ENCODE data around the gene FSTL3.

FSTL3 gene

GRCh38 chr19:670609-671075 is 5.5 kb upstream of the FSTL3 start:
- DNase-seq = no peak
- H3K79me2 ChIP-seq (ENCODE audit: low read length) = no peaks in the 10 kb centered on the region
- H3K4me3 ChIP-seq (ENCODE audit: low read length) = no peak overlapping the region
- no peak overlapping the region for H3K27ac ChIP-seq (ENCODE audit: low read length)
- no peaks in the 10 kb centered on the region for H3F3A ChIP-seq (ENCODE audit: insufficient read depth, low read length)
- no peaks in the 10 kb centered on the region for H3K36me3 ChIP-seq (replicated peaks; ENCODE audit: insufficient read depth, low read length)
- no peaks in the 10 kb centered on the region for H3K9me2 ChIP-seq (replicated peaks; ENCODE audit: insufficient read depth, low read length)
- TF ChIP-seq EZH2phosphoT487 (IDR thresholded peaks at IDR 0.05; ENCODE audit: low read length) (no peak), CTCF (IDR thresholded peaks at IDR 0.05; ENCODE audit: low read length) (peak; percentile 29)
- H3K27me3 ChIP-seq (replicated peaks; ENCODE audit: insufficient read depth, low read length) = peaks cover 96% of the 10 kb centered on the region
- H3K9me3 ChIP-seq (replicated peaks; ENCODE audit: insufficient read depth, low read length) = no peaks in the 10 kb centered on the region
- no peak overlapping the region for H3K9ac ChIP-seq (ENCODE audit: low read length)
- H3K4me2 ChIP-seq (ENCODE audit: low read depth, low read length) = no peak overlapping the region
- no peaks in the 10 kb centered on the region for H3K4me1 ChIP-seq (ENCODE audit: low read length)
- no peaks in the 10 kb centered on the region for H4K20me1 ChIP-seq (ENCODE audit: insufficient read depth, low read length)
- H2AFZ ChIP-seq (ENCODE audit: low read length) = no peak overlapping the region

- peaks cover 75% of the 10 kb centered on the region for H3K27me3 ChIP-seq (replicated peaks; ENCODE audit: insufficient read depth, low read length)
- H3K4me2 ChIP-seq (ENCODE audit: low read depth, low read length) = no peak overlapping the region
These were observed 1.7 kb upstream of the FSTL3 start for GRCh38 chr19:674282-675151.

GRCh38 chr19:676007-676338 is 219 bp upstream of the FSTL3 start:
- Histone ChIP-seq H3K9me3 (replicated peaks; ENCODE audit: insufficient read depth, low read length) (no peaks in the 10 kb centered on the region), H3K36me3 (replicated peaks; ENCODE audit: insufficient read depth, low read length) (no peaks in the 10 kb centered on the region), H3K27me3 (replicated peaks; ENCODE audit: insufficient read depth, low read length) (peaks cover 62% of the 10 kb centered on the region), H3K79me2 (ENCODE audit: low read length) (no peaks in the 10 kb centered on the region), H3K4me1 (ENCODE audit: low read length) (no peaks in the 10 kb centered on the region), H3K9ac (ENCODE audit: low read length) (no peak overlapping the region), H3K4me3 (ENCODE audit: low read length) (no peak overlapping the region), H3K4me2 (ENCODE audit: low read depth, low read length) (no peak overlapping the region), H3K9me2 (replicated peaks; ENCODE audit: insufficient read depth, low read length) (no peaks in the 10 kb centered on the region), H4K20me1 (ENCODE audit: insufficient read depth, low read length) (no peaks in the 10 kb centered on the region), H2AFZ (ENCODE audit: low read length) (no peak overlapping the region), H3F3A (ENCODE audit: insufficient read depth, low read length) (no peaks in the 10 kb centered on the region), H3K27ac (ENCODE audit: low read length) (no peak overlapping the region)
- no peak for TF ChIP-seq CTCF (IDR thresholded peaks at IDR 0.05; ENCODE audit: low read length)
- TF ChIP-seq EZH2 (optimal IDR thresholded peaks at IDR 0.05; ENCODE audit: low read depth, low read length) = no peak
- TF ChIP-seq EZH2phosphoT487 (IDR thresholded peaks at IDR 0.05; ENCODE audit: low read length) = no peak
- DNase-seq = no peak

More at GRCh38 chr19:674282-675151, 1.7 kb upstream of the FSTL3 start:
- no peak overlapping the region for H3K4me3 ChIP-seq (ENCODE audit: low read length)
- H3K27ac ChIP-seq (ENCODE audit: low read length) = no peak overlapping the region
- no peaks in the 10 kb centered on the region for H3K36me3 ChIP-seq (replicated peaks; ENCODE audit: insufficient read depth, low read length)
- DNase-seq = no peak
- no peaks in the 10 kb centered on the region for H3K9me3 ChIP-seq (replicated peaks; ENCODE audit: insufficient read depth, low read length)
- H4K20me1 ChIP-seq (ENCODE audit: insufficient read depth, low read length) = no peaks in the 10 kb centered on the region
- no peak overlapping the region for H2AFZ ChIP-seq (ENCODE audit: low read length)
- no peaks in the 10 kb centered on the region for H3K9me2 ChIP-seq (replicated peaks; ENCODE audit: insufficient read depth, low read length)
- H3F3A ChIP-seq (ENCODE audit: insufficient read depth, low read length) = no peaks in the 10 kb centered on the region
- no peak overlapping the region for H3K9ac ChIP-seq (ENCODE audit: low read length)
- H3K4me1 ChIP-seq (ENCODE audit: low read length) = no peaks in the 10 kb centered on the region
- TF ChIP-seq CTCF (IDR thresholded peaks at IDR 0.05; ENCODE audit: low read length) = no peak
- H3K79me2 ChIP-seq (ENCODE audit: low read length) = no peaks in the 10 kb centered on the region

Data from MM.1S (cell line).